ENCODE measurements around the gene CALCOCO2. TPM values are rescaled to one million over a fixed set of nuclear protein-coding genes. Genes with fewer than 3 reads are reported as not detected.

The CALCOCO2 gene
- total RNA-seq, 1 donor from 2014 or later, result 97.9 TPM

DNA sequence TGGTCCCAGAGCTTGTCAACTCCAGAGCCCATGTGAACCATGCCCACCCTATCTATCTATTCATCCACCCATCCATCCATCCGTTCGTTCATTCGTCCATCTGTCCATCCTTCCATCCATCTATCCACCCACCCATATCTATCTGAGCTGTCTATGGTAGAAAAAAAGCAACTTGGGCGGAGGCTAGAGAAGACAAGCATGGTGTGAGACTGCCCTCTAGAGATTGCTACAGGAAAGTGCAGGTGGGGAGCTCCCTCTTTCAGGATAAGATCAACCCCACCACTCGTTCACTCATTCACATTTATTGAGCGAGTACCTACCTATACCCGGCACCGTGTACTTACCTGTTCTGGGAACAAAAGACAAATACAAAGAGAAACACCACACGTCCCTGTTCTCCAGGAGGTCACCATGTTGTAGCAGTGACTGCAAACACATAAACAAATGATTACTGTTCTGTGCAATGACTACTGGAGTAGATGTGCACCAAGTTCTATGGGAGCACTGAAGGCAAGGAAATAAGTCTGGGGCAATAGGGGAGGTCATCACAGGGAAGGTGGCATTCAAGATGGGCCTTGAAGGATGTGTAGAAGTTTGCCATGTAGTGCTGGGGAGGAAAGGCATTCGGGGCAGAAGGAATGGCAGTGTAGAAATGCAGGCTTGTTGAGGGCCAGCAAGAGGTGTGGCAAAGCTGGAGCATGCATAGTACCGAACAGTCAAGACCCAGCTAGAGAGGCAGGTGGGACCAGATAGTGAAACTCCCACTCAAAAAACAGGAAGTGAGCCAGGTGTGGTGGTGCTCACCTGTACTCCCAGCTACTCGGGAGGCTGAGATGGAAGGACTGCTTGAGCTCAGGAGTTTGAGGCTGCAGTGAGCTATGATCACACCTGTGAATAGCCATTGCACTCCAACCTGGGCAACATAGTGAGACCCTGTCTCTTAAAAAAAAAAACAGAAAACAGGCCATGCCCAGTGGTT lies 48.4 kb downstream of the CALCOCO2 start:
- Mint-ChIP-seq H3K27me3 (ENCODE audit: low read depth) (no peaks in the 10 kb centered on the region), H3K4me1 (ENCODE audit: low read depth) (no peaks in the 10 kb centered on the region), H3K9me3 (ENCODE audit: low read depth) (no peaks in the 10 kb centered on the region), H3K27ac (ENCODE audit: unreplicated experiment) (no peak overlapping the region), H3K4me3 (ENCODE audit: unreplicated experiment) (no peak overlapping the region), H3K36me3 (ENCODE audit: low read depth) (no peaks in the 10 kb centered on the region)
- TF ChIP-seq, protein P1, sequence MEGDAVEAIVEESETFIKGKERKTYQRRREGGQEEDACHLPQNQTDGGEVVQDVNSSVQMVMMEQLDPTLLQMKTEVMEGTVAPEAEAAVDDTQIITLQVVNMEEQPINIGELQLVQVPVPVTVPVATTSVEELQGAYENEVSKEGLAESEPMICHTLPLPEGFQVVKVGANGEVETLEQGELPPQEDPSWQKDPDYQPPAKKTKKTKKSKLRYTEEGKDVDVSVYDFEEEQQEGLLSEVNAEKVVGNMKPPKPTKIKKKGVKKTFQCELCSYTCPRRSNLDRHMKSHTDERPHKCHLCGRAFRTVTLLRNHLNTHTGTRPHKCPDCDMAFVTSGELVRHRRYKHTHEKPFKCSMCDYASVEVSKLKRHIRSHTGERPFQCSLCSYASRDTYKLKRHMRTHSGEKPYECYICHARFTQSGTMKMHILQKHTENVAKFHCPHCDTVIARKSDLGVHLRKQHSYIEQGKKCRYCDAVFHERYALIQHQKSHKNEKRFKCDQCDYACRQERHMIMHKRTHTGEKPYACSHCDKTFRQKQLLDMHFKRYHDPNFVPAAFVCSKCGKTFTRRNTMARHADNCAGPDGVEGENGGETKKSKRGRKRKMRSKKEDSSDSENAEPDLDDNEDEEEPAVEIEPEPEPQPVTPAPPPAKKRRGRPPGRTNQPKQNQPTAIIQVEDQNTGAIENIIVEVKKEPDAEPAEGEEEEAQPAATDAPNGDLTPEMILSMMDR (IDR thresholded peaks at IDR 0.05), result peak; percentile 93
- no peak for DNase-seq (ENCODE audit: low spot score)

DNA sequence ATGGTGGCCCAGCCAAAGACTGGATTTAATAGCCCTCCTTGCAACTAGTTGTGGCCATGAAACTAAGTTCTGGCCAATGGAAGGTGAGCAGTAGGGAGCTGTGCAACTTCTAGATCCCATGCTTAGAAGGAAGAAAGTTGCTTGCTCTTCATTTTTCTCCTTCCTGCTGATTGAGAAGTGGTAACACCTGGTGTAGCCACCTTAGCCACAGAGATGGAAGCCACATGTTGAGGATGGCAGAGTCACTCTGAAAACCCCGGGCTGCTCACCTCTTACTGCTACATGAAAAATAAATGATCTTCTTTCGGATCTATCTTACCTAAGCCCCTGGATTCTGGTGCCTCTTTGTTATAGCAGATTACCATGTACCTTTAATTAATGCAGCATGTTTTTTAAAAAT lies 51.4 kb downstream of the CALCOCO2 start:
- H3K36me3 Mint-ChIP-seq (ENCODE audit: low read depth), result no peaks in the 10 kb centered on the region
- no peak overlapping the region for H3K4me3 Mint-ChIP-seq (ENCODE audit: unreplicated experiment)
- peaks cover 7% of the 10 kb centered on the region for H3K4me1 Mint-ChIP-seq (ENCODE audit: low read depth)
- TF ChIP-seq, protein P1 (IDR thresholded peaks at IDR 0.05), result no peak
- no peak for DNase-seq (ENCODE audit: low spot score)
- H3K9me3 Mint-ChIP-seq (ENCODE audit: low read depth), result no peaks in the 10 kb centered on the region
- H3K27me3 Mint-ChIP-seq (ENCODE audit: low read depth), result no peaks in the 10 kb centered on the region
- no peak overlapping the region for H3K27ac Mint-ChIP-seq (ENCODE audit: unreplicated experiment)

DNA sequence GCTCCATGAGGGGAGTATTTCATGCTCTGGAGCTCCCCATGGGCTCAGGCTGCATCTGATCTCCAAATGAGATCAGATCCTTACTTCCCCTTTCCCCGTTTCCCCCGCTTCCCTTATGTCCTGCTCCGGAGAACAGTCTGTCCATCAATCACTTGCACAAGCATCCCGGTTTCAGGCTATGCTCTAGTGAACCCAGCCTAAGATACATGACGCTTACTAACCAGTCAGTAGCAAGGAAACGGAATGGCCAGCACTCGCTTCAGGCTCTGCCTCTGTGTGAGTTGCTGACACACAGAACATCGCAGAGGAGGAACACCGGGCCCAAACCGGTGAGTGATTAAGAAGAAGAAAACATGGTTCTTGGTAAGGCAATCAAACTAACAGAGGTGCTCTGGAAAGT lies 52.3 kb downstream of the CALCOCO2 start:
- no peak for DNase-seq (ENCODE audit: low spot score)
- Mint-ChIP-seq H3K4me1 (ENCODE audit: low read depth) (peaks cover 7% of the 10 kb centered on the region), H3K9me3 (ENCODE audit: low read depth) (no peaks in the 10 kb centered on the region), H3K27ac (ENCODE audit: unreplicated experiment) (no peak overlapping the region), H3K4me3 (ENCODE audit: unreplicated experiment) (no peak overlapping the region), H3K36me3 (ENCODE audit: low read depth) (no peaks in the 10 kb centered on the region), H3K27me3 (ENCODE audit: low read depth) (no peaks in the 10 kb centered on the region)
- TF ChIP-seq, protein P1 (IDR thresholded peaks at IDR 0.05), result no peak

DNA sequence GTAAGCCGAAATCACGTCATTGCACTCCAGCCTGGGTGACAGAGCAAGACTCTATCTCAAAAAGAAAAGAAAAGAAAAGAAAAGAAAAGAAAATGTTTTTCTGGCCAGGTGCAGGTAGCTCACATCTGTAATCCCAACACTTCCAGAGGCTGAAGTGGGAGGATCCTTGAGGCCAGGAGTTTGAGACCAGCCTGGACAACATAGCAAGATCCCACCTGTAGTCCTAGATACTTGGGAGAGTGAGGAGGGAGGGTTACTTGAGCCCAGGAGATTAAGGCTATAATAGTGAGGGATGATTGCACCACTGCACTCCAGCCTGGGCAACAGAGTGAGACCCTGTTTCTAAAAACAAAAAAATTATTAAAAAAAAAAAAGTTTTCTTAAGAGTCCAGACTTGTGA lies 59.3 kb downstream of the CALCOCO2 start:
- H3K36me3 Mint-ChIP-seq (ENCODE audit: low read depth), result no peaks in the 10 kb centered on the region
- peaks cover 26% of the 10 kb centered on the region for H3K4me1 Mint-ChIP-seq (ENCODE audit: low read depth)
- no peak overlapping the region for H3K4me3 Mint-ChIP-seq (ENCODE audit: unreplicated experiment)
- H3K27me3 Mint-ChIP-seq (ENCODE audit: low read depth), result no peaks in the 10 kb centered on the region
- TF ChIP-seq, protein P1 (IDR thresholded peaks at IDR 0.05), result no peak
- H3K9me3 Mint-ChIP-seq (ENCODE audit: low read depth), result no peaks in the 10 kb centered on the region
- no peak overlapping the region for H3K27ac Mint-ChIP-seq (ENCODE audit: unreplicated experiment)
- no peak for DNase-seq (ENCODE audit: low spot score)

DNA sequence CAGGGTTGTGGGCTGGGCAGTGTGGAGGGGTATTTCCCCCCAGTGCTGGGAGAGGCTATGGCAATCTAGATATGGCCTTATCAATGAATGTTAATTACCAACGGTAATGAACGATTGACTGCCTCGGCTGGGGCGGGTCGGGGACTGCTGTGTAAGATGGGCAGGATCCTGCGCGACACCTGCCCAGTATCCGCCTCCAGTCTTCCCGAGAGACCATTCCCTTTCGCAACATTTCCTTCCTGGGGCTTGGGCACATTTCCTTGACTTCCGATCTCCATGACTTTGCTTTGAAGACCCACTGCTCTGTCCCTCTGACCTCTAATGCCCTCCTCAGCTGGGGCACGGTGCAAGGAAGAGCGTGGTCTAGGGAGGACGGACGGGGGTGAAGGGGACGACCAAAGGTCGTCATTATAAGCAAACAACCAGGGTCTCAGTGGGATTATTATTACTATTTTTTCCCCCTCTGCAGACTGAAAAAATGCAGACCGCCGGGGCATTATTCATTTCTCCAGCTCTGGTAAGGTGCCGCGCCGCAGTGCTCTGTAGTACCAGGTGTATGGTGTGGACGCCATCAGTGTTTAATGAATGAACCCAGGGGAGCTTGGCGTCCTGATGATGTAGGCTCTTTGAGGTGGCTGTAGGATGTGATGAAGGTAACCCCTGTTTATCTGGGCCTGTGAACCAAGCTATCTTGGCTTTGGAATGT lies 62.3 kb downstream of the CALCOCO2 start:
- DNase-seq (ENCODE audit: low spot score), result no peak
- Mint-ChIP-seq H3K27ac (ENCODE audit: unreplicated experiment) (peak overlapping the region; percentile 94), H3K4me3 (ENCODE audit: unreplicated experiment) (peak overlapping the region; percentile 94), H3K36me3 (ENCODE audit: low read depth) (peaks cover 3% of the 10 kb centered on the region), H3K4me1 (ENCODE audit: low read depth) (peaks cover 26% of the 10 kb centered on the region), H3K9me3 (ENCODE audit: low read depth) (no peaks in the 10 kb centered on the region), H3K27me3 (ENCODE audit: low read depth) (no peaks in the 10 kb centered on the region)
- TF ChIP-seq, protein P1 (IDR thresholded peaks at IDR 0.05), result no peak
